Activated CD8-positive, alpha-beta memory T cell treated with anti-CD3 and anti-CD28 coated beads for 24 hours (primary cell): Measurements from ENCODE around the gene AATF.

Experiments
- DNase-seq: peaks from one replicate; pipeline ENCODE4 v3.0.0-alpha.2; 2020

The AATF gene

DNA sequence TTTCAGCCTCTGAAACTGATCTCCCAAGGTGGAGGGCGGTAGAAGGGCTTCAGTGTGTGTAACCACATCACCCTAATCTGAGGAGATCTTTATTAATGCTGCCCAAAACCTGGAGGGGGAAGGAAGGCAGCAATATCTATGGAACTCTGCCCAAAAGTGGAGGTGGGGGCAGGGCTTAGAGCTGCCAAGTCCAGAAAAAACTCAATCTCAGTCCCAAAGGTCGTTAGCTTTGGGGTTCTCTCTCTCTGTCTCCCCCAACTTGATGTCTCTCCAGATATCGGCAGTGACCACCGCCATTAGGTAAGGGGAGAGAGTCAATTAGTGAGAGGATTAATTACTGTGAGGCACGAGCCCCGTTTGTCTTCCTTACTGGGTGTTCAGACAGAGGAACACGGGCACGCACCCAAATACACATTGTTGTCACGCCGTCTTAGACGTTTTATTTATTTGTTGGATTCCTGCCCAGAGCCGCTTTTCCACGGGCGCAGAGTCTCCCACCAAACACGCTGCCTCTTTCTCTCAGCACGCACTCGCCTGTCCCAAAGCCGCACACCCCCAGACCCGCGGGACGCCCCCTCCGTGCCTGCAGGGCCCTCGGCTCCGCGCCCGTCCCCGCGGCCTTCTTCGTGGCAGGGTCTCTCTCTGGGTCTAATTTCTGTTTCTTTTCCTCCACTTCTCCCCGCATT is 16.9 kb upstream of the AATF start:
- no peak for DNase-seq

DNA sequence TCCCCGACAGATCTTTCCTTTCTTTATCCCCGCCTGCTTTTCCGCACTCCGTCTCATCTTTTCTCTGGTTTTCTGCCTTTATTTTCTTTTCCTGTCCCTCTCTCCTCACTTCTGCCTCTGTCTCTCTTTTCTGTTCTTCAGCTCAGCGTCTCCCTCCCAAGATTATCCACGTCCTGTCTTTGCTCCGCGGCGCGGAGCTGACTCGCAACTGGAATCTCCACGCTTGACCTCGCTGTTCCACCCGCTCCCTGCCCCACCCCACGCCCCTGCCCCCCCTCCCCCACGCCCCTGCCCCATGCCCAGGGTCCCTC is 16.4 kb upstream of the AATF start:
- DNase-seq = no peak

DNA sequence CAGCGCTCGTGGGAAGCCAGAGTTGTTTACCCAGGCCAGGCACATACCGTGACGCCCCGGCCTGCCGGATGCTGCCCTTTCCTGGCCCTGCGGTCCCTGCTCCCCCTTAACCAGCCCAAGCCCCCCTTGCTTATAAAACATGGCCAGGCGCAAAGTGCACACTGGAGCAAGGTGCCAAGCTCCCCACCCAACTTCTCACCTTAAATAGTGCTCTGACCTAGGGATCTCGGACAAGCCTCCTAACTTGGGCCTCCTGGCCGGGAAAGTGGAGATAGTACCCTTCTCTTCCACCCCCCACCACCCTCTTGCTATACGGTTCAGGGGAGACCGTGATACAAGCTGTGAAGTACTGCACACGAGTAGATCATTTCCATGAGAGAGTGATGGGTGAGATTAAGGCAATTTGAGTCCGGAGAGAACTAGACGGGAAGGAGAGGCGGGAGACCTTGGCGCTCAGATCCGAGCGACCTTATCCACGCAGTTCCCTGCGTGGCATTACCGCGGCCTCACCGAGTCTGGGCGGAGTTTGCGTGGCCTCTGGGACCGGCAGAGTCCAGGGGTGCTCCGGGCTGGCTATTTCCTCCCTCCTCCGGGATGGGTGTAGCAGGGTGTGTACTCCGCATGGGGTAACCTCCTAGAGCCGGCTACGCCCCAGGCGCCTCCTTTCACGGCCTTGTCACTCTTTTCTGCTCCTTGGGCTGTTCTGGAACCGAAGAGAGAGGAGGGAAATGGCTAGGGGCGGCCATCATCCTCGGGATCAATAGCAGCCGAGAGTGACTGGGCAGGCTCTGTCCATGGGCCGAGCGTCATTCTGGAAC is 15.9 kb upstream of the AATF start:
- DNase-seq = peak; percentile 57

DNA sequence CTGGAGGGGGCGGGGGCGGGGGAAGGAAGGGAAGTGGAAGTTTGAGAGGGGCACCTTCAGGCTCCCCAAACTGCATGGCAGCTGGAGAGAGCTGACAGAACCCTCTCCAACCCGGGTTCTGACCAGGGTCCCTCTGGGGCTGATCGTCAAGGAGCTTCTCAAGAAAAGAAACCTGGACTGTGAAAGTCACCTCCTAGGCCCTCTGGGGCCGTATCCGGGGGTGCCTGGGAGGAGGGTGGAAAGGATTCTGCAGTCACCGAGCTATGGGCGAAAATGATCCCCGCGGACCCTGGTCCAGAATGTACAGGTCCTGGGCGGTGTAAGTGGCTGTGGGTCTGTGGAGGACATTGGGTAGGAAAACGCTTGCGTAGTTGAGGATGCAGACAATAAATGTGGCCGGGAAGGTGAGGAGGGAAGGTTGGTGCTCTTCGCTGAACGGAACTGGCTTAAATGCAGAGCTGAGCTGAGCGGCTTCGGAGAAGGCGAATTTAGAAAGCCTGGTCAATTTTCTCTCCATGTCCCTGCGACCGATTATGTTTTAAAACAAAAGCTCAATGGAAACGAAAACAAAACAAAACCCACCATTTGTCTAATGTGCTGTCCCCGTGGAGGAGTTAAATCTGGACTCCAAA is 15.1 kb upstream of the AATF start:
- peak; percentile 62 for DNase-seq

DNA sequence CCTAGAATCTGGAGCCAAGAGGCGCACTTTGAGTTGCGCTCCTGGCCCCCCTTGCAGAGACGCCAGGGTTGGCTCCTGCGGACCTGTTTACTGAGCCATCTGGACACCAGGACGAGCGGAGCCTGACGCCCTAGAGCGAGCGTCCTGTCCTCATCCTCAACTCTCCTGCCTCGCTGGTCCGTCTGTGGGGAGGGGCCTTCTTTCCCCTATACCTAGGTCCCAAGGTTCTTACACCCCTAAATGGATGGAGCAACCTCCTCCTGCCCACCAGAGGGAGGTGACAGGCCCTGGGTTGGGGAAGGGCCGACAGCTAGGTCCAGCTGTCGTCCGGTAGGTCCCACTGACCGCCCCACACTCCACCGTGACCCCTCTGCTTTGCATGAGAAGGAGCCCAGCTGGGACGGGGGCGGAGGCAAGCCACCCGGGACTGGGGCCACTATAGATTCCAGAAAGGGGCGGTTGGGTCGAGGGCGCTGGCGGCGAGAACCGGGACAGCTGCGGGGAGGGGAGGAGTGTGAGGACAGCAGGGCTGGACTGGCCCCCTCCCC is 14.5 kb upstream of the AATF start:
- peak; percentile 59 for DNase-seq

DNA sequence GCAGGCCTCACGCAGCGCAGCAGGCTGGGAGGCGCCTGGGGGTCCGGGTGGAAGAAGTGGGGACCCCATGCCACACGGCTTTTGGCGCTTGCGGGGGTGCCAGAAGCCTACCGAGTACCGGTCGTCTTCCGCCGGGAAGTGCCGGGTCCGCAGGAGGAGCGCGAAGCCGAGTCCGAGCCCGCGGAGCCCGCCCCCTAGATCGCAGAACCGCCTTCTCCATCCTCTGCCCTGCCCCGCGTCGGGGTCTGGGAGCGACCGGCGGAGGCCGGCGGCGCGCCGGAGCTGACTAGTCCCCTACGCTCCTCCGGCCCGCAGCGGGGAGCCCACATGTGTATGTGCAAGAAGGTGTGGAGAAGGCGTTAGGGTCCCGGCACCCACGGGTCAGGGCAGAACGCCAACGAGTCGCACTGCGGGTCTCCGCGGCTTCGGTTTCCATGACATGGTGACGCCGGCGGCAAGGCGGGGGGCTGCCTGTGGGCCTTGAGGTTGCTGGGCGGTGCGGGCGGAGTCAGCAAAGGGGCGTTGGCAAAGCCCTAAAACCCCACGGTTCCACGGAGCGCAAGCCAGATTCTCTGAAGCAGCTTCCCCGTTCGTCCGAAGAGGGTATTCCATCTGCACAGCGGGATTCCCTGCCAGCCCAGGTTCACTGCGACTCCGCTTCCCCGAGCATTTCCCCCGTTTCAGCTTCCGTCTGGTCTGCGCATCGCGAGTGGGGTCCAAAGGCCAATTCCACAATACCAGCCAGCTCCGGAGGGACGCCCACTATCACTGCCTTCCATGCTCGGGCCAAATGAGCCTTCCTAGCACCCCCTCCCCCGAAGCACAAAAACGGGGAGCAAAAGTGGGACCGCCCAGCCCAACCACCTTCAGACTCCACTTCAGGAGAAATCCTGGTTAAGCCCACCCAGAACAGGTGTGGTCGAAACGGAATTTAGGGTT is 13.8 kb upstream of the AATF start:
- peak; percentile 70 for DNase-seq

DNA sequence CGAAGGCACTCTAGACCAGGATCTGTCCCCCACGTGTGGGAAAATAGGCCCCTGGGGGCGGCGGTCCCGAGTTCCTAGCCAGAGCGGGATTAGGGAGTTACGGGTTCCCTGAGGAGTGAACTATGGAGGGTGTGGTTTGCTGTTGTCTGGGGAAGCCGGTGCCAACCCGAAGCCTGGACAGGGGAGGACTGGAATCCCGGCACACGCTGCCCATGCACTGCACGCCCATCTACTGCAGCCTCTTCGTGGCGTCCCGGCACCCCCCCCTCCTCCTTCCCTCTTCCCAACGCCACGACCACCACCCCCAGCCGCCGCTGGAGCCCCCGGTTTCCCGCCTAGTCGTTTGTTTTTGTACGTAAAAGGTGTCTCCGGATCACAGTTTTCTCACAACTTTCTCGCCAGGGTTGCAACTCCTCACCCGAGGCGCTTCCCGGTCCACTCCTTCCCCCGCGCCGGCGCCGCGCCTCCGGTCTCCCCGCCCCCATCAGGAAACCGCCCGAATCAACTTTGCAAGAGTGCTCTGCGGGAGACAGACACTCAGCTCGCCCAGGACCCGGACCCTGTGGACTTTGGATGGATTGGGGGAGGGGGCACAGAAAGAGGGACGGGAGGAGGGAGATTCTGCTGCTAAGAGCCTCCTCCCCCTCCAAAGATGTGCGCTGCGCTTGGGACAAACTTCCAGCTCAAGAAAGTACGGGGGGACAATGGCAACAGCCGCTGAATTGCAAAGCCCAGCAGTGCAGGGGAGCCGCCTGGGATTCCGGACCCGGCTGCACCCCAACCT is 12.9 kb upstream of the AATF start:
- DNase-seq = peak; percentile 62

DNA sequence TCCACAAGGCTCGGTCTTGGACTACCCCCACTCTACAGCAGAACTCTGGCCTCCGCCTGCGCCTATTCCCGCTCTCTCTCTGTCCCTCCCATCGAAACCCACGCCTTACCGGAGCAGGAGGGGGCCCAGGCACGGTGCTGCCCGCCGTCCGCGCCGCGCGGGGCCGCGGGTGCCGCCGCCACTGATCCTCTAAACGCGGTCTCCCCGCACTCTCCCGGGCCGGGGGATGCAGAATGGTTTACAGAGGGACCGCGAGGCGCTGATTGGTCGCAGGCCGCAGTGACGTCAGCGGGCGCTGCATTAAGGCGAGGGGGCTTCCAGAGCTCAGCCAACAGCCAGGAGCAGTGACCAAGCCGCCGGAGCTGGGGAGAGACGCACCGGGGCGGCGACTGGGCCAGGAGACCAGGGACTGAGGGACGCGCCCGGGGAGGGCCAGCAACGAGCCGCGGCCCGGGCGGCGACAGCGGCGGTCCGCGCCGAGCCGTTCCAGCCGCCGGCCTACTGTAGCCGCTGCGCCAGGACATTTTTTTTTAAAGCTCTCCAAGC is 12.2 kb upstream of the AATF start:
- DNase-seq = peak; percentile 59

DNA sequence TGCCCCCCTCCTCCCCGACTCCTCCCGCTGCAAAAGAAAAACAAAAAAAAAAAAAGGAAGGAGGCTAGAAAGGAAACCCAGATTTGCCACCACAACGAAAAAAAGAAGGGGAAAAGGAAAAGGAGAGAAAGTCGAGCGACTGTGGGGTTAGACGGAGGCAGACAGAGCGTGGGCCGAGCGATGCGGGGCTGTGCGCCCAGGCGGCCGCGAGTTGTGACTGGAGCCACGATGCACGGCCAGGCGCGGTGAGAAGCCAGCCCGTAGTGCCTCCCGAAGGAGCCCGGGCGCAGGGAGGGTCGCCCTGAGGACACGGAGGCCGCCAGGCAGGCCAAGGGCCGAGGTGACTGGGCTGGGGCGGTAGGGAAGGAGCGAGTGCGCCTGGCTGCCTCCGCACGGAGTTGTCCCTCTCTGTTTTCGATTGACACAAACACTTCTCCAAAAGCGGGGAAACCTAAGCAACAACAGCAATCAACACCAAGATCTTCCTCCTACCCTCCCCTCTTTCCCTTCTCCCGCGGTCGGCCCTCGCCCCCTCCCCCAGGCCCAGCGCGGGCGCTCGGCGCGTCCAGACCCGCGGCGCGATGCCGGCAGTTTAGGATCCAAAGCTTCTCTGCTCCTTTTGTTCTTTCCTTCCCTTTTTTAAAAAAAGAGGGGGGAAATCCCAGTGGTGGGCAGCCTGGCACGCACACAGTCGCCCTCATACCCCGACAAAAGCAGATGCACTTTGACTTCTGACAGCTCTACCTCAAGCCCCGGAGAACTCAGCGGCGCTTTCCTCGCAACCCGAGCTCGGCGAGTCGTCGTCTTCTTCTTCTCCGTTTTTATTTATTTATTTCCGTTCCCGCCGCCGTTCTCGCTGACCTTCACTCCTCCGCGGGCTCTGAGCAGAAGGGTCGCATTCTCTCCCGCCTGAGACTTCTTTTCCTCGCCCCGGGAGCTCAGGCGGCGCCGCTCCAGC is 11.5 kb upstream of the AATF start, which contains the start of gene LHX1:
Gene LHX1 (plus strand): TSS at position 475 of the 958 bp plus-strand sequence. CDS start 723 bp downstream, outside the sequence.
- peak; percentile 69 for DNase-seq

DNA sequence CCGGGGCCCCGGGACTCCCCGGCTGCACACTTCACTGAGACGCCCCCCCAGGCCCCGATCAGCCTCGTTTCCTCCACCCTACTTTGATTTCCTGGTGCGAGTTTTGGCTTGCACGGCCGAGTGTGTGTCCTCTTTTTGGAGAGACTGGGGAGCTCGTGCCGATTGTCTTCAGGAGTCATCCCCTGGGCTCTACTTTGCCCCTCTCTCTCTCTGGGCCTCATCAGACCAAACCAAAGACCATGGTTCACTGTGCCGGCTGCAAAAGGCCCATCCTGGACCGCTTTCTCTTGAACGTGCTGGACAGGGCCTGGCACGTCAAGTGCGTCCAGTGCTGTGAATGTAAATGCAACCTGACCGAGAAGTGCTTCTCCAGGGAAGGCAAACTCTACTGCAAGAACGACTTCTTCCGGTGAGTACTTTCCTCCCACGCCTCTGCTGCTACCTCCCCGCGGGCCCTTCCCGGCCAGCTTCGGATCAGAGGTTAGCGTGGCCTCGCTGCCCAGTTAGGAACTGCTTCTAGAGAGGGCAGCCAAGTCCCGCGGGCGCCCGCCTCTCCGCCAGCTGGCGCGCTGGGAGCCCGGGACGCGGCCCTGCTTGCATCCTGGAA is 10.7 kb upstream of the AATF start:
- peak; percentile 74 for DNase-seq

DNA sequence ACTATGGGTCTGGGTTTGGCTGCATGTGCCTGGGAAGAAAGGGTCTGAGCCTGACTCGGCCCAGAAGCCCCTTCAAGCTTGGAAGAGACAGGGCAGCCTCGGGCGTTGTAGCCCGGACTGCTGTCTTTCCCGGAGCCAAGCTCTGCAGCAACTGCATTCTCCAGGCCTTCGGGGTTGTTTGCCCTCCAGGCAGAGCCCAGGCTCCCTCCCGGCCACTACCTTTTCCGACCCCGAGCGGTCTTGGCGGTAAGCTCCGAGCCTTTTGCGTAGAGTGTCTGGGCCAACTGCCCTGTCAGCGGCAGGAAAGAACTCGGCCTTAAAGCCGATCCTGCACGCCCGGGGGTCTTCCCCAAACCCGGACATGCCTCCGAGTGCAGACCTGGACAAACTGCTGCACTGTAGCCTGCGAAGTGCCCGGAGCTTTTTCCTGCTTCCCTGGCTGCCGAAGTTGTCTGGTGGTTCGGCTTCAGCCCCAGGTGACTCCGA is 10.1 kb upstream of the AATF start:
- DNase-seq = peak; percentile 63

DNA sequence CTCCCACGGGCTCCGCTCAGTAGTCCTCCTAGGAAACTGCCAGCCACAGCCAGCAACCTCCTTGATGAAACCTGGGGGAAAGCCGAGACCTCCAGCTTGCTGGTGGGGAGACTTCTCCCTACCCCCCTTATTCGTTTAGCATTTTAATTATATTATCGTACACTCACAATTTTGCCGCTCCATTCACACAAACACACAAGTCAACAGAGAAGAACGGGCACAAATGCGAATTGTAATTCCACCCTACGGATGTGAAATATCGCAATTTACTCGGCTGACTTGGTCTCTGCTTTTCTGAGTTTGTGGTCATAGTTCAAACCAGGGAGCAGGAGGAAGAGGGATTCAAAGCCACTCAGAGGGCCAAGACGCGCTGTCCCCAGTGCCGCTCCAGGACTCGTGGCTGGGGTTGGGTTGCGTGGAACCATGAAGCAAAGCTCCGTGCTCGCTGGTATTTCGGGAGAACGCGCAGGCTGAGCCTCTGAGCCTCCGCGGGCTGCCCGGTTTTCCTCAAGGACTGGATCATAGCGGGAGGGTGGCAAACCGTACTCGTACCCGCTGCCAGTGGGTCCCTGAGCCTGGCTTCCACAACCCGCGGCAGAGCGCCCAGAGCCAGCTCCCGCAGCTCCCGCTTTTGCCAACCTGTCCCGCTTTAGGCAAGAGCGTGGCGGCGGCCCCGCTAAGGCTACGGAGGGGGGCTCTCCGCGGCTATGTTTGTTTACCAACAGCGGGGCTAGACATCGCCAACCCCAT is 9.5 kb upstream of the AATF start:
- DNase-seq = peak; percentile 61

DNA sequence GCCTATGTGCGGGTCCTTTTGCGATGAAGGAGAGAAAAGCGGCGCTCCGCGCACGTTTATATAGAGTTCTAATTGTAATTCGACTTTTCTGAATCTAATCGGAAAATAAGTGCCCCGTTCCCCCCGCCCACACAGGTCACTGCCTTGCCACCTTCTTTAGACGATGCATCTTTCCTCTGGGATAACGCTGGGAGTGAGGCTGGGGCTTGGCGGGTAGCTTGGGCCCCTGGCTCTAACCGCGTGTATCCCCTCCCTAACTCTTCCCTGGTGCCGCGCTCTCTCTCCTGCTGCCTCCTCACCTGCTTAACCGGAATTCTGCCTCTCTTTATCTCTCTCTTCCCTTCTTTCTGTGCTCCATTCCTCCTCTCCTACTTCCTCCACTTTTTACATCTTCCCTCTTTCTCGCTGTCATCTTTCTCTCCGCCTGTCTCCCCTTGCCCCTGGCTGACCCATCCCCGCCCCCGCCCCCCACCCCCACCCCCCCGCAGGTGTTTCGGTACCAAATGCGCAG is 8.9 kb upstream of the AATF start:
- no peak for DNase-seq

DNA sequence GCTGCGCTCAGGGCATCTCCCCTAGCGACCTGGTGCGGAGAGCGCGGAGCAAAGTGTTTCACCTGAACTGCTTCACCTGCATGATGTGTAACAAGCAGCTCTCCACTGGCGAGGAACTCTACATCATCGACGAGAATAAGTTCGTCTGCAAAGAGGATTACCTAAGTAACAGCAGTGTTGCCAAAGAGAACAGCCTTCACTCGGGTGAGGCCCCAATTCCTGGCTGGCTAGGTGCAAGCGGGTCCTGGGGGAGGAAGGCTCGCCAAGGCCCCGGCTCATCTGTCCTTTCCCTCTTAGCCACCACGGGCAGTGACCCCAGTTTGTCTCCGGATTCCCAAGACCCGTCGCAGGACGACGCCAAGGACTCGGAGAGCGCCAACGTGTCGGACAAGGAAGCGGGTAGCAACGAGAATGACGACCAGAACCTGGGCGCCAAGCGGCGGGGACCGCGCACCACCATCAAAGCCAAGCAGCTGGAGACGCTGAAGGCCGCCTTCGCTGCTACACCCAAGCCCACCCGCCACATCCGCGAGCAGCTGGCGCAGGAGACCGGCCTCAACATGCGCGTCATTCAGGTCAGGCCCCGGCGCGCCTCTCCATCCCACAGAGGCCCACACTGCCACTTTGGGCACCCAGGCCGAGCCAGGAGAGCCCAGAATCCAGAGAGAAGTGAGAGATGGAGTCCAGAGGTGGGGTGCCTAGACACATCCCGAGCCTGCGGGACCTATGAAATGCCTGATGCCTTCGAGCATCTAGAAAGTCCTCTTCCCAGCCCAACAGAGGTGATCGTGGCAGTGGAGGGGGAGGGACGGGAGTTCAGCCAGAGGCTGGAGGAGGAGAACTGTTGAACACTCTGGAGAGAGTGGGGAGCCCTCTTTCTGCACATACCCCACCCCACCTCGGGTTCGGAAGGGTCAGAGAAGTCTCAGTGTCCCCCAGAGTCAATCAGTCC is 8.2 kb upstream of the AATF start:
- DNase-seq = peak; percentile 62

DNA sequence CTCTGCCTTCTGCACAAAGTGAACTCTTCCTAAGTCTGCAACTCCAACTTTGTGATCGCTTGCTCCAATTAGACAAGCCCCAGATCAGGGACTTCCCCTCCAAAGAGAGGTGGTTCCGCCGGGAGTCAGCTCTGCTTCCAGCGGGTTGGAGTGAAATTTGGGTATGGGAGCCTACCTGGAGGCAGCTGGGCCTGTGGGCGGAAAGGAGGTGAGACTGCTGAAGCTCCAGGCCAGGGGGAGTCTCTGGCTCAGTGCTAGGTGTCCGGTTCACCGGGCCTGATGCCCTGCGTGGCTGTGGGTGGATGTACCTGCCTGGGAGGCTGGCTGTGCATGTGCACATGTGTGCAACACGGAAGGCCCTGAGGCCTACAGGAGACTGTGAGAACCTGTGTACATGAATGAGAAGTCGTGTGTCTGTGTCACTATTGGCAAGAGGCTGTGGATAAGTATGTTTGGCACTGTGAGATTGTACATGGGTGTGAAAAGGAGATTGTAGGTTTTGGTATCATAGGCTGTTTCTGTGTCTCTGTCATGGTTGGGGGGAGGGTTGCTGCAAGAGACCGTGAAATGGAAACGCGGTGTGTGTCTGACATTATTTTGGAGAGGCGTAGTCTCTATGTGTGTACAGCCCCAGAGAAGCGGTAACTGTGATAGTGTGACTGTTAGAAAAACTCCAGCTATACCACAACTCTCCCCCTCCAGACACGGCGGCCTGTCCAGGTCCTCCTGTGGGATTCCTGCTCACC is 7.3 kb upstream of the AATF start:
- no peak for DNase-seq

DNA sequence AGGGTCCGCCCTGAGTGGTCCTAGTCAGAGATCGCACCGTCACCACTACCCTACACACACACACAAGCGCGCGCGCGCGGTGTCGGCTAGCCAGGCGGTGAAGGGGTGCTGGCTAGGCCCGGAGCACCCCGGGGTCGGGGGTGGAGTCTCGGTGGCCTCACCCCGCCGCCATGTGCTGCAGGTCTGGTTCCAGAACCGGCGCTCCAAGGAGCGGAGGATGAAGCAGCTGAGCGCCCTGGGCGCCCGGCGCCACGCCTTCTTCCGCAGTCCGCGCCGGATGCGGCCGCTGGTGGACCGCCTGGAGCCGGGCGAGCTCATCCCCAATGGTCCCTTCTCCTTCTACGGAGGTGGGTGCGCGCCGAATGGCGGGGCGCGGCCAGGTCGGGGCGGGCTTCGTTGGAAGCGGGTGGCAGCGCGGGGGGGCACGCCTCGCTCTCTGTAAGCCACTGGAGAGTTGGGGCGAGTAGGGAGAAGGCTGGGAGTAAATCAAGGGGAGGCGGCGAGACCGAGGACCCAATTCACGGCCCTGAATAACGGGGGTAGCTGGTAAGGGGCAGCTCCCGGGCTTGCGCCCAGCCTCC is 6.6 kb upstream of the AATF start:
- no peak for DNase-seq
